ENCODE data around the gene PDC. TPM values are rescaled to one million over a fixed set of nuclear protein-coding genes. Genes with fewer than 3 reads are reported as not detected.

PDC gene
- total and polyA plus RNA-seq, 10 of the 15 experiments (the other 5 are each of a cell fraction or from before 2014, with no cell fraction given), result 0.11 TPM; not detected in 9

- ATAC-seq, result no peak
- Histone ChIP-seq H3K9me3 (replicated peaks; ENCODE audit: control insufficient read depth, insufficient read depth, low read length) (no peaks in the 10 kb centered on the region), H2AFZ (ENCODE audit: control insufficient read depth, low read depth, low read length) (no peak overlapping the region), H3K27ac (ENCODE audit: control insufficient read depth, insufficient read depth) (no peak overlapping the region), H3K4me3 (no peak overlapping the region), H3K4me2 (ENCODE audit: control insufficient read depth, insufficient read depth) (no peak overlapping the region), H3K4me1 (ENCODE audit: control insufficient read depth, insufficient read depth, low read length) (peaks cover 8% of the 10 kb centered on the region), H3K36me3 (ENCODE audit: control insufficient read depth in 2 of 2, insufficient read depth in 2 of 2, low read length in 1 of 2) (no peaks in the 10 kb centered on the region), H3K79me2 (ENCODE audit: control insufficient read depth, insufficient read depth, low read length) (no peaks in the 10 kb centered on the region), H3K27me3 (replicated peaks in 1 of 2; ENCODE audit: control insufficient read depth in 2 of 2, insufficient read depth in 2 of 2, low read length in 1 of 2) (no peaks in the 10 kb centered on the region), H3K9ac (ENCODE audit: control insufficient read depth, insufficient read depth, low read length) (no peak overlapping the region), H4K20me1 (ENCODE audit: control insufficient read depth, insufficient read depth) (no peaks in the 10 kb centered on the region)
- ChIA-PET CTCF (interaction anchor here (1.0 to 1.3 kb wide), 2 partner anchors 49 to 562 kb away, joined by 3 read pairs; partner anchors contain the start of gene TPR), SMC1A (ENCODE audit: uncharacterized antibody, unreplicated experiment) (interaction anchor here (0.7 kb wide), 1 partner anchor 11 kb away, joined by 3 read pairs; no protein-coding TSS in a partner anchor), POLR2A (no interaction called here), RAD21 (ENCODE audit: unreplicated experiment) (no interaction called here)
- BruUV-seq (replicated peaks), result no TSS peak
- WGBS (ENCODE audit: insufficient coverage, insufficient replicate concordance, low lambda C conversion rate, missing lambda C conversion rate), result 100% methylated on average over 2 of the region's 2 CpGs
- in situ Hi-C loops (cut with MboI) (no loop called here), intact Hi-C loops (cut with micrococcal nuclease; ENCODE audit: unreplicated experiment) (no loop called here)
- no peak for DNase-seq (ENCODE audit: low read depth, low spot score)
- FAIRE-seq, result no peak
- no peak for TF ChIP-seq STAT1 (conservative IDR thresholded peaks at IDR 0.05)
Measured at GRCh38 chr1:186424539-186424938, 36.4 kb downstream of the PDC start.

GRCh38 chr1:186421446-186421845 lies 39.5 kb downstream of the PDC start:
- Histone ChIP-seq H3K27me3 (replicated peaks in 1 of 2; ENCODE audit: control insufficient read depth in 2 of 2, insufficient read depth in 2 of 2, low read length in 1 of 2) (no peaks in the 10 kb centered on the region), H3K27ac (ENCODE audit: control insufficient read depth, insufficient read depth) (no peak overlapping the region), H3K9me3 (replicated peaks; ENCODE audit: control insufficient read depth, insufficient read depth, low read length) (no peaks in the 10 kb centered on the region), H3K4me3 (no peak overlapping the region), H3K36me3 (ENCODE audit: control insufficient read depth in 2 of 2, insufficient read depth in 2 of 2, low read length in 1 of 2) (peaks cover 0 to 8% of the 10 kb centered on the region in 2 experiments; a peak in 2 of 4 replicates), H3K9ac (ENCODE audit: control insufficient read depth, insufficient read depth, low read length) (no peak overlapping the region), H4K20me1 (ENCODE audit: control insufficient read depth, insufficient read depth) (no peaks in the 10 kb centered on the region), H3K79me2 (ENCODE audit: control insufficient read depth, insufficient read depth, low read length) (no peaks in the 10 kb centered on the region), H2AFZ (ENCODE audit: control insufficient read depth, low read depth, low read length) (no peak overlapping the region), H3K4me2 (ENCODE audit: control insufficient read depth, insufficient read depth) (no peak overlapping the region), H3K4me1 (ENCODE audit: control insufficient read depth, insufficient read depth, low read length) (peaks cover 8% of the 10 kb centered on the region)
- POLR2A ChIA-PET, result interaction anchor here (1.0 kb wide), 1 partner anchor 12 kb away, joined by 4 read pairs; no protein-coding TSS in a partner anchor
- intact Hi-C loops (cut with micrococcal nuclease; ENCODE audit: unreplicated experiment), result no loop called here
- CTCF ChIA-PET, result interaction anchor here (1.3 kb wide), 1 partner anchor 96 kb away, joined by 3 read pairs; no protein-coding TSS in a partner anchor
- RAD21 ChIA-PET (ENCODE audit: unreplicated experiment), result no interaction called here
- 100% methylated on average over 6 of the region's 6 CpGs for WGBS (ENCODE audit: insufficient coverage, insufficient replicate concordance, low lambda C conversion rate, missing lambda C conversion rate)
- BruUV-seq (replicated peaks), result no TSS peak
- in situ Hi-C loops (cut with MboI), result no loop called here
- SMC1A ChIA-PET (ENCODE audit: uncharacterized antibody, unreplicated experiment), result interaction anchor here (1.0 to 1.2 kb wide), 2 partner anchors 11 to 14 kb away, joined by 4 to 5 read pairs; no protein-coding TSS in a partner anchor
- no peak for DNase-seq (ENCODE audit: low read depth, low spot score)
- no peak for FAIRE-seq
- no peak for ATAC-seq
- TF ChIP-seq RB1 (IDR thresholded peaks at IDR 0.05; ENCODE audit: borderline replicate concordance), result no peak
- TF ChIP-seq MTA3 (IDR thresholded peaks at IDR 0.05; ENCODE audit: borderline replicate concordance, low read length), result no peak
- TF ChIP-seq TBL1XR1 (IDR thresholded peaks at IDR 0.05; ENCODE audit: low read depth, low read length), result no peak
- TF ChIP-seq E2F4 (IDR thresholded peaks at IDR 0.05; ENCODE audit: low read depth, low read length), result no peak
- no peak for TF ChIP-seq PRDM15 (CRISPR knock-in tag; IDR thresholded peaks at IDR 0.05)
- TF ChIP-seq TCF3 (IDR thresholded peaks at IDR 0.05; ENCODE audit: borderline replicate concordance, insufficient read depth, low read depth, low read length), result no peak
- no peak for TF ChIP-seq EZH2 (IDR thresholded peaks at IDR 0.05; ENCODE audit: borderline replicate concordance, control insufficient read depth, low read depth, low read length)
- TF ChIP-seq GATAD2B (conservative IDR thresholded peaks at IDR 0.05; ENCODE audit: low read depth), result no peak
- TF ChIP-seq ZNF217 (IDR thresholded peaks at IDR 0.05), result no peak
- no peak for TF ChIP-seq CREB1 (IDR thresholded peaks at IDR 0.05; ENCODE audit: low read depth)
